Progenitor cell of endocrine pancreas (in vitro differentiated cells): ENCODE measurements around the gene PDE3A. TPM values are rescaled to one million over a fixed set of nuclear protein-coding genes. Genes with fewer than 3 reads are reported as not detected.

ENCODE experiments used
- DNase-seq: peaks from one replicate; pipeline ENCODE4 v3.0.0; 2021; ENCODE audit warnings: low spot score; ENCODE audit not compliant: unreplicated experiment
- H3K27ac Mint-ChIP-seq: 2 replicates; pipeline ENCODE4 v1.8.0; 2021; ENCODE audit warnings: mild to moderate bottlenecking, moderate library complexity, mixed read lengths
- H3K27me3 Mint-ChIP-seq: 2 replicates; pipeline ENCODE4 v1.8.0; 2021; ENCODE audit warnings: mixed read lengths
- H3K36me3 Mint-ChIP-seq: 2 replicates; pipeline ENCODE4 v1.8.0; 2022; ENCODE audit warnings: mixed read lengths; ENCODE audit not compliant: insufficient read depth
- H3K4me1 Mint-ChIP-seq: 2 replicates; pipeline ENCODE4 v1.8.0; 2021; ENCODE audit warnings: low read depth, mixed read lengths
- H3K4me3 Mint-ChIP-seq: 2 replicates; pipeline ENCODE4 v1.8.0; 2021; ENCODE audit warnings: low read depth, mild to moderate bottlenecking, moderate library complexity, mixed read lengths
- H3K9me3 Mint-ChIP-seq: 2 replicates; pipeline ENCODE4 v1.8.0; 2021; ENCODE audit warnings: low read depth, mixed read lengths
- CTCF ChIP-seq: fragments of 200-600 bp; sonication (generic); IDR thresholded peaks from one replicate; pipeline ENCODE4 v1.5.0; 2021; ENCODE audit warnings: antibody characterized with exemption, mild to moderate bottlenecking; ENCODE audit not compliant: unreplicated experiment
- total RNA-seq: library from RNA; stranded (reverse); gene quantifications from 2 replicates; pipeline ENCODE4 v1.2.1, GENCODE V29; 2021

Gene PDE3A
- total RNA-seq, 1 donor from 2014 or later: 121 TPM

- Mint-ChIP-seq H3K36me3 (peaks cover 9% of the 10 kb centered on the region), H3K27me3 (no peaks in the 10 kb centered on the region), H3K27ac (peak overlapping the region; percentile 49), H3K4me3 (no peak overlapping the region), H3K9me3 (peaks cover 6% of the 10 kb centered on the region), H3K4me1 (peaks cover 16% of the 10 kb centered on the region)
- DNase-seq: no peak
- no peak for TF ChIP-seq CTCF
Measured at GRCh38 chr12:20527417-20528163, 159.3 kb downstream of the PDE3A start.

- H3K4me1 Mint-ChIP-seq: peaks cover 16% of the 10 kb centered on the region
- peaks cover 6% of the 10 kb centered on the region for H3K9me3 Mint-ChIP-seq
- DNase-seq: no peak
- peak; percentile 17 for TF ChIP-seq CTCF
- no peak overlapping the region for H3K4me3 Mint-ChIP-seq
- peaks cover 11% of the 10 kb centered on the region for H3K36me3 Mint-ChIP-seq
- H3K27me3 Mint-ChIP-seq: no peaks in the 10 kb centered on the region
- no peak overlapping the region for H3K27ac Mint-ChIP-seq
Measured at GRCh38 chr12:20528208-20528607, 159.9 kb downstream of the PDE3A start.

GRCh38 chr12:20546267-20546666 lies 177.9 kb downstream of the PDE3A start:
- H3K27me3 Mint-ChIP-seq: no peaks in the 10 kb centered on the region
- H3K4me1 Mint-ChIP-seq: peaks cover 14% of the 10 kb centered on the region
- H3K4me3 Mint-ChIP-seq: no peak overlapping the region
- DNase-seq: no peak
- peaks cover 4% of the 10 kb centered on the region for H3K36me3 Mint-ChIP-seq
- peaks cover 3% of the 10 kb centered on the region for H3K9me3 Mint-ChIP-seq
- no peak for TF ChIP-seq CTCF
- H3K27ac Mint-ChIP-seq: no peak overlapping the region

GRCh38 chr12:20547816-20548575 lies 179.7 kb downstream of the PDE3A start:
- Mint-ChIP-seq H3K27me3 (no peaks in the 10 kb centered on the region), H3K36me3 (peaks cover 14% of the 10 kb centered on the region), H3K27ac (no peak overlapping the region), H3K9me3 (peaks cover 9% of the 10 kb centered on the region), H3K4me3 (no peak overlapping the region), H3K4me1 (peaks cover 11% of the 10 kb centered on the region)
- no peak for TF ChIP-seq CTCF
- DNase-seq: no peak

GRCh38 chr12:20548611-20549010 lies 180.3 kb downstream of the PDE3A start:
- TF ChIP-seq CTCF: no peak
- Mint-ChIP-seq H3K27ac (no peak overlapping the region), H3K36me3 (peaks cover 14% of the 10 kb centered on the region), H3K27me3 (no peaks in the 10 kb centered on the region), H3K9me3 (peaks cover 9% of the 10 kb centered on the region), H3K4me1 (peaks cover 11% of the 10 kb centered on the region), H3K4me3 (no peak overlapping the region)
- no peak for DNase-seq
